A549 (cell line): ENCODE measurements around the gene RGL4. TPM values are rescaled to one million over a fixed set of nuclear protein-coding genes. Genes with fewer than 3 reads are reported as not detected.

Source experiments
- ATAC-seq, 2 experiments: fragments of 200-7000 bp in 1 of 2; fragments of >200 bp in 1 of 2; cut with Nextera tagmentation in 1 of 2; cut with Tn5 transposase in 1 of 2; 3 replicates each; pipeline versions ENCODE4 v1.8.0 to v1.9.1; 2018 to 2020; ENCODE audit warnings: mild to moderate bottlenecking in 1 of 2, moderate library complexity in 1 of 2
- CTCF ChIA-PET: fragments of 300-600 bp; sonication (Branson Sonifier 250); formaldehyde crosslinking; extraction: SDS; loops from one replicate; lab custom pipeline; 2021; ENCODE audit warnings: antibody characterized with exemption, inconsistent platforms; lab: Yijun Ruan, JAX
- POLR2A ChIA-PET: fragments of 350-600 bp; formaldehyde crosslinking; extraction: SDS; loops from one replicate; lab custom pipeline; 2021; ENCODE audit warnings: antibody characterized with exemption, inconsistent platforms; lab: Yijun Ruan, JAX
- DNase-seq, 2 experiments: peaks; one replicate each; pipeline versions ENCODE4 v3.0.0 to v3.0.0-alpha.2; 2011 to 2016; ENCODE audit warnings: low read depth in 1 of 2, low spot score in 1 of 2
- FAIRE-seq: peaks from 2 replicates; lab custom pipeline; 2011; peaks lifted over from hg19 to GRCh38; lab: Jason Lieb, UNC
- H3K27ac ChIP-seq, 2 experiments: fragments of >200 bp; sonication (Bioruptor Twin); formaldehyde crosslinking; 3 replicates each; pipeline ENCODE4 v1.5.1; 2016 to 2017
- H3K4me1 ChIP-seq: fragments of >200 bp; sonication (Bioruptor Twin); formaldehyde crosslinking; 3 replicates; pipeline ENCODE4 v1.6.1; 2016
- H3K4me2 ChIP-seq: fragments of >200 bp; sonication (Bioruptor Twin); formaldehyde crosslinking; 3 replicates; pipeline ENCODE4 v1.6.1; 2016
- H3K4me3 ChIP-seq: fragments of >200 bp; sonication (Bioruptor Twin); formaldehyde crosslinking; 3 replicates; pipeline ENCODE4 v1.5.1; 2016
- H3K9me3 ChIP-seq: fragments of >200 bp; sonication (Bioruptor Twin); formaldehyde crosslinking; 3 replicates; pipeline ENCODE4 v1.6.1; 2016
- CBX2 ChIP-seq: fragments of 200-600 bp; sonication (generic); IDR thresholded peaks from 2 replicates; pipeline ENCODE4 v1.6.1; 2016; ENCODE audit warnings: low read depth, mild to moderate bottlenecking, borderline replicate concordance
- CBX8 ChIP-seq: fragments of 200-600 bp; sonication (generic); IDR thresholded peaks from 2 replicates; pipeline ENCODE4 v1.6.1; 2016
- CHD2 ChIP-seq: fragments of 150-350 bp; IDR thresholded peaks from 2 replicates; pipeline ENCODE4 v1.6.1; 2014; ENCODE audit warnings: low read length; ENCODE audit not compliant: partially characterized antibody
- CHD4 ChIP-seq: fragments of 200-600 bp; sonication (generic); IDR thresholded peaks from 2 replicates; pipeline ENCODE4 v1.6.1; 2016; ENCODE audit warnings: antibody characterized with exemption, mild to moderate bottlenecking, borderline replicate concordance
- CTCF ChIP-seq: fragments of >200 bp; sonication (Bioruptor Twin); formaldehyde crosslinking; IDR thresholded peaks from 3 replicates; pipeline ENCODE4 v1.5.1; 2016
- EP300 ChIP-seq, 2 experiments: fragments of >200 bp; sonication (Bioruptor Twin); formaldehyde crosslinking; IDR thresholded peaks; 2 replicates in 1 of 2; 3 replicates in 1 of 2; pipeline ENCODE4 v1.6.1; 2016 to 2017
- FOSB ChIP-seq: fragments of 250-450 bp; sonication (Bioruptor Pico); IDR thresholded peaks from 2 replicates; pipeline ENCODE4 v1.5.0; 2020; ENCODE audit warnings: mild to moderate bottlenecking, moderate library complexity
- FOSL2 ChIP-seq, 2 experiments: fragments of 450-650 bp in 1 of 2; fragments of >200 bp in 1 of 2; sonication (Bioruptor Twin) in 1 of 2; formaldehyde crosslinking; IDR thresholded peaks; 2 replicates each; pipeline versions ENCODE4 v1.5.0 to v1.6.1; 2016 to 2020; ENCODE audit warnings: mild to moderate bottlenecking in 1 of 2, moderate library complexity in 1 of 2
- FOXS1 ChIP-seq: fragments of 250-450 bp; sonication (Bioruptor Pico); IDR thresholded peaks from 2 replicates; pipeline ENCODE4 v1.5.0; 2020; ENCODE audit warnings: mild to moderate bottlenecking, moderate library complexity
- GATA3 ChIP-seq: IDR thresholded peaks from 2 replicates; pipeline ENCODE4 v1.6.1; 2012; ENCODE audit warnings: borderline replicate concordance
- HOXA7 ChIP-seq: fragments of 250-450 bp; sonication (Bioruptor Pico); IDR thresholded peaks from 2 replicates; pipeline ENCODE4 v1.5.0; 2020; ENCODE audit warnings: mild to moderate bottlenecking, moderate library complexity
- HOXB5 ChIP-seq: fragments of 250-450 bp; sonication (Bioruptor Pico); IDR thresholded peaks from 2 replicates; pipeline ENCODE4 v1.5.0; 2020; ENCODE audit warnings: mild to moderate bottlenecking, moderate library complexity
- KDM1A ChIP-seq: fragments of 200-600 bp; sonication (generic); IDR thresholded peaks from 2 replicates; pipeline ENCODE4 v1.6.1; 2016; ENCODE audit warnings: low read depth, mild to moderate bottlenecking
- MAX ChIP-seq: IDR thresholded peaks from 2 replicates; pipeline ENCODE4 v1.6.1; 2012
- MYC ChIP-seq: IDR thresholded peaks from 2 replicates; pipeline ENCODE4 v1.6.1; 2012; ENCODE audit warnings: mild to moderate bottlenecking, inconsistent platforms, low read length, improper control_type of control experiment, borderline replicate concordance
- NPAS2 ChIP-seq: fragments of 250-450 bp; sonication (Bioruptor Pico); IDR thresholded peaks from 2 replicates; pipeline ENCODE4 v1.8.0; 2022; ENCODE audit warnings: mild to moderate bottlenecking, moderate library complexity, borderline replicate concordance
- PHF8 ChIP-seq: fragments of 200-600 bp; sonication (generic); IDR thresholded peaks from 2 replicates; pipeline ENCODE4 v1.6.1; 2016; ENCODE audit warnings: low read depth, mild to moderate bottlenecking, antibody characterized with exemption, moderate library complexity, borderline replicate concordance
- POLR2A ChIP-seq: IDR thresholded peaks from 2 replicates; pipeline ENCODE4 v1.6.1; 2012; ENCODE audit warnings: mild to moderate bottlenecking, low read length
- POLR2AphosphoS2 ChIP-seq: conservative IDR thresholded peaks from 2 replicates; pipeline ENCODE4 v1.6.1; 2012; ENCODE audit warnings: low read length, improper control_type of control experiment, inconsistent platforms
- RARB ChIP-seq: fragments of 250-450 bp; sonication (Bioruptor Pico); IDR thresholded peaks from 2 replicates; pipeline ENCODE4 v1.8.0; 2021; ENCODE audit warnings: mild to moderate bottlenecking, moderate library complexity
- REST ChIP-seq: fragments of 200-600 bp; sonication (generic); IDR thresholded peaks from 2 replicates; pipeline ENCODE4 v1.6.1; 2016; ENCODE audit warnings: antibody characterized with exemption, mild to moderate bottlenecking, moderate library complexity
- RNF2 ChIP-seq: fragments of 200-600 bp; sonication (generic); IDR thresholded peaks from 2 replicates; pipeline ENCODE4 v1.6.1; 2016; ENCODE audit warnings: low read depth, mild to moderate bottlenecking, antibody characterized with exemption, moderate library complexity, borderline replicate concordance
- SMC3 ChIP-seq: fragments of >200 bp; sonication (Bioruptor Twin); formaldehyde crosslinking; IDR thresholded peaks from 3 replicates; pipeline ENCODE4 v1.6.1; 2018; ENCODE audit warnings: inconsistent platforms
- TFCP2L1 ChIP-seq: fragments of 250-450 bp; sonication (Bioruptor Pico); IDR thresholded peaks from 2 replicates; pipeline ENCODE4 v1.5.0; 2021; ENCODE audit warnings: mild to moderate bottlenecking
- TP53 ChIP-seq: fragments of 250-450 bp; sonication (Bioruptor Pico); IDR thresholded peaks from 2 replicates; pipeline ENCODE4 v1.5.0; 2021; ENCODE audit warnings: mild to moderate bottlenecking, moderate library complexity
- ZC3H11A ChIP-seq: fragments of 450-650 bp; IDR thresholded peaks from 2 replicates; pipeline ENCODE4 v1.6.1; 2014; ENCODE audit warnings: antibody characterized with exemption, mild to moderate bottlenecking
- ZFP36 ChIP-seq: fragments of 450-650 bp; IDR thresholded peaks from 2 replicates; pipeline ENCODE4 v1.6.1; 2014; ENCODE audit warnings: borderline replicate concordance; ENCODE audit not compliant: partially characterized antibody
- ZNF302 ChIP-seq: fragments of 250-450 bp; sonication (Bioruptor Pico); IDR thresholded peaks from 2 replicates; pipeline ENCODE4 v1.9.0; 2021; ENCODE audit warnings: inconsistent platforms, mild to moderate bottlenecking, moderate library complexity
- WGBS: methylation state at CpG from one replicate; pipeline ENCODE4 v1.1.6; 2017; ENCODE audit errors: missing lambda C conversion rate; 5-methylcytosine and 5-hydroxymethylcytosine counted together
- polyA plus RNA-seq, 4 experiments: library from polyadenylated mRNA; depleted of rRNA in 3 of 4; stranded (reverse); fragments of >200 nt; fragmentation: RNase III in 1 of 4; extraction: RNeasy Plus Mini Kit Qiagen cat#74134 plus additional on column Dnase treatment in 1 of 4; gene quantifications; 2 replicates in 3 of 4; 3 replicates in 1 of 4; pipeline ENCODE4 v1.2.3, GENCODE V29; 2011 to 2017
- TF ChIP-seq, protein P1 (sequence below): IDR thresholded peaks from 2 replicates; pipeline ENCODE4 v1.6.1; 2012

RGL4 gene
- polyA plus RNA-seq, 2 of the 4 experiments (the other 2 are of a cell fraction), result not detected

DNA sequence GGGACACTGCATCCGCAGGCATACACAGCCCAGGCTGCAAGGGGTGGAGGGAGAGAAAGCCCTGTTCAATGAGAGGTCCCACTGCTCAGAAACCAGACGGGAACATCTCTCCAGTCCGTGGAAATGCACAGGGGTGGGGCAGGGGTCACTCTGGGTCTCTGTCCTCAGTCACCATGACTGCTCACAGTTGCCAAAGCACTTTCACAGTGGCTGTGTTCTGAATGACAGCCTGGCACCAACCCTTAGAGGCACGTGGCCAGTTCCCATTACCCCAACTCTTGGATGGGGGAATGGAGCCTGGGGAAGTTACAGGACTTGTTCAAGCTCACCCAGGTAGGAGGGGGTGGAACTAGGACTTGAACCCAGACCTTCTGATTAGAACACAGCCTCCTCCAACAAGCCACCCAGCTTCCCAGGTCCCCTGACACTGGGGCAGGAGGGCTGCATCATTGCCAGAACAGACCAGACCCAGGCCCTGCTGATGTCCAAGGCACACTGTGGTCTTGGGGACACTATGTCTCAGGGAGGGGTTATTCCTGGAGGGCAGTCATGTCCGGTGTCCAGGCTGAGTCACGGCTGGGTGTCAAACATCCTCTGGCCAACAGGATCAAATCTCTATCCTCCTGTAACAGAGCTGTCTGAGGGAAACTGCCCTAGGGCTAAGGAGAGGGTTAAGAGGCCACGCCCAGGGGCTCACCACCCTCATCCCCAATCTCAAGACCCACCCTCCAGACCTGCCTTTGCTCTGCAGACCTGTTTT lies 51.9 kb downstream of the RGL4 start:
- FAIRE-seq, result no peak
- no peak overlapping the region for H3K27ac ChIP-seq
- no peak overlapping the region for H3K4me2 ChIP-seq
- H3K4me3 ChIP-seq, result no peak overlapping the region
- no peaks in the 10 kb centered on the region for H3K4me1 ChIP-seq
- CTCF ChIA-PET, result no interaction called here
- TF ChIP-seq REST (no peak), TFCP2L1 (CRISPR knock-in tag) (no peak), CBX2 (no peak), CHD2 (no peak), CBX8 (no peak), SMC3 (no peak), KDM1A (no peak), RARB (CRISPR knock-in tag) (no peak), PHF8 (no peak), NPAS2 (CRISPR knock-in tag) (no peak), FOSB (CRISPR knock-in tag) (no peak), RNF2 (no peak), EP300 (IDR thresholded peaks at IDR 0.05) (no peak), ZC3H11A (no peak), CHD4 (no peak), HOXB5 (CRISPR knock-in tag) (no peak), MAX (no peak)
- TF ChIP-seq, protein P1, sequence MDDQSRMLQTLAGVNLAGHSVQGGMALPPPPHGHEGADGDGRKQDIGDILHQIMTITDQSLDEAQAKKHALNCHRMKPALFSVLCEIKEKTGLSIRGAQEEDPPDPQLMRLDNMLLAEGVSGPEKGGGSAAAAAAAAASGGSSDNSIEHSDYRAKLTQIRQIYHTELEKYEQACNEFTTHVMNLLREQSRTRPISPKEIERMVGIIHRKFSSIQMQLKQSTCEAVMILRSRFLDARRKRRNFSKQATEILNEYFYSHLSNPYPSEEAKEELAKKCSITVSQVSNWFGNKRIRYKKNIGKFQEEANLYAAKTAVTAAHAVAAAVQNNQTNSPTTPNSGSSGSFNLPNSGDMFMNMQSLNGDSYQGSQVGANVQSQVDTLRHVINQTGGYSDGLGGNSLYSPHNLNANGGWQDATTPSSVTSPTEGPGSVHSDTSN, result no peak
- WGBS, result 98% methylated on average over 5 of the region's 7 CpGs
- ATAC-seq, result no peak
- H3K9me3 ChIP-seq, result no peaks in the 10 kb centered on the region
- POLR2A ChIA-PET, result no interaction called here
- DNase-seq, result no peak

DNA sequence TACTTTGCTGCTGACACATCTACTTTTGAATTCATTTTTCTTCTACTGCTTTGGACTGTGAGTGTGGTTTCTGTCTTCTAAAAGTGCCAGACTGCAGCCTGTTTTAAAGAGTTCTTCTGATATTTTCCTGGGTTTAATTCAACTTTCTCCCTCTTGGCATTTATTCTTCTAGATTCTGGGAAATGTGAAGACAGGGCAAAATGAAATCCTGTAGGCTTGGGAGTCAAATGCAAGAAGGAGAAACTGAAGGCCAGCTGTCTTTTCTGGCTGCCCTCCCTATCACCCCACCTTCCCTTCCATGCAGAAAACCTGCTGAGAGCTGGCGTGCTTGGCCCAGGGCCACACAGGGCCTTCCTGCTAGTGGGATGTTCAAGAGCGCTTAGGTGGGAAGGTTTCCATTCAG lies 52.5 kb downstream of the RGL4 start:
- FAIRE-seq (no peak), DNase-seq (no peak), ATAC-seq (no peak)
- H3K4me2 ChIP-seq, result no peak overlapping the region
- H3K27ac ChIP-seq, result no peak overlapping the region
- H3K4me3 ChIP-seq, result no peak overlapping the region
- ChIA-PET POLR2A (no interaction called here), CTCF (no interaction called here)
- TF ChIP-seq FOXS1 (CRISPR knock-in tag) (no peak), MYC (no peak), EP300 (IDR thresholded peaks at IDR 0.05) (no peak), POLR2AphosphoS2 (no peak), ZFP36 (no peak), POLR2A (no peak), FOSL2 (IDR thresholded peaks at IDR 0.05) (no peak), FOSL2 (CRISPR knock-in tag; IDR thresholded peaks at IDR 0.05) (no peak), ZNF302 (CRISPR knock-in tag) (no peak), CTCF (no peak), HOXA7 (CRISPR knock-in tag) (no peak), TP53 (no peak), GATA3 (no peak)
- WGBS, result 96% methylated on average over 2 of the region's 2 CpGs
- H3K9me3 ChIP-seq, result no peaks in the 10 kb centered on the region
- no peaks in the 10 kb centered on the region for H3K4me1 ChIP-seq
